ENCODE results near the gene MIEF1.

The MIEF1 gene
- 23.5 to 150 (median 94.9) reads per million in 3 experiments for total RNA-seq

DNA sequence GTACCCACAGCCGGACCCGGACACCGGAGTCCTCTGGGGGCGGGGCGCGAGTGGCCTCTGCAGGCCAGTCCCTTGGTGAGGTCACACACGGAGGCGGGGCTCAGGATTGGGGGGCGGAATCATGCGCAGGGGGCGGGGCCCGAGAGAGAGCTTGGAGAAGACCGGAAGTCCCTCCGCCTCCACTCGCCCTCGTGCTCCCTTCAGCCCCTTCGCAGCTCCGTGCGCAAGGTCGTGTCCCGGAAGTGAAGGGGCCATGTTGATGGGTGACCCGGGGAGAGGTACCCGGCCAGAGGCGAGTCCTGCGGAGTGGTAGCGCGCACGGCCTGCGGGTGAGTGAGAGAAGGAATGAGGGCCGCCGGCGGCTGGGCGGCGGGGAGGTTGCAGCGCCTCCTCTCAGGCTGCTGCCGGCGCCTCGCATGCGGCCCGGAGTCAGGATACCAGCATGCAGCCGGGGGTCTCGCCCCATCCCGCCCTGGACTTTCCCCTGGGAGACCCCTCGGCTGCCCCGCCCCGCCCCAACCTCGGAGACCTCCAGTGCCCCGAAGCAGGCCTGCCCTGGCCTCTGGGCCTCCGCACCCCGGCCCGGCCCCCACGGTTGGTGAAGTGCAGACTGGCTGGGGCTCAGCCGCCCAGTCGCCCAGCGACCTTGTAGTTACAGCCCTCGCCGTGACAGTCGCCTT lies at the start of gene MIEF1:
Gene MIEF1, plus strand, starts transcription at position 182 of the 680 bp plus-strand sequence. CDS start 9,005 bp downstream, outside the sequence.
- peak; percentile 78 for DNase-seq

DNA sequence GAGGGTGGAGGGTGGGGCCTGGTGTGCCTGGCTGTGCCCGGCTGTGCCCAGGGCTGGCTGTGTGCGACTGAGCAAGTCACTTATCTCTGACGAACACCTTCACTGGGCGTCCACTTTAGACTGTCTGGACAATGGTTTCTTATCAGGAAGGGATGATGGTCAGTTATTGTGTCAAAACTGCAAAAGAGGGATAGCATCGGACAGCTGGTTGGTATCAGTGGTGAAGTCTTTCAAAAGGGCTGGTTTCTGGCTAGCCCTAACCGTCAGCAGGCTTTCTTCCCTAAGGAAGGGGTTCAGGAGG lies 49.4 kb upstream of the MIEF1 start:
- no peak for DNase-seq

DNA sequence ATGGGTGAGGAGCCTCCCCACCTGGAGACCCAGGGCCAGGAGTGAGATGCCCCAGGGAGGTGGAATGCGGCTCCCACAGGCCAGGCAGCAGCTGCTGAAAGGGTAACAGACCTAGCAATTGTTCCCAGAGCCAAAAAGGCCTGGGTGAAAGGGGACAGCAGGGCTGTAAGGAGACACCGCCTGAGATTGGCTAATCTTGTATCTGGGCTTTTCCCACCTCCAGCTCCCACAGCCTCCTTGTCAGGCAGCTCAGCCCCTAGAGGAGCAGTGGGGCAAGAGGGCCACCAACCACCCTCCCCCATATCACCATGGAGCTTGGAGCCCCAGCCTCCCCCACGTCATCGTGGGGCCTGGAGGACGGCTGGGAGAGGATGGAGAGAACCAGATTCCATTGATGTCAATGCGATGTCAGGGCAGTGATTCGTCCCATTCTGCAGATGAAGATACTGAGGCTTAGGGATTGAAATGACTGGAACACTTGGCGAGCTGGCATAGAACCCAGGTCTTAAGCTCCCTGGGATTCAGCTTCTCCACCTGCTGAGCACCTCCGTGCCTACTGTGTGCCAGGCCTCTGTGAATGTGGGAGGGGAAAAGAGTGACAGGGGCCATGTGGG lies 48.2 kb upstream of the MIEF1 start:
- no peak for DNase-seq

DNA sequence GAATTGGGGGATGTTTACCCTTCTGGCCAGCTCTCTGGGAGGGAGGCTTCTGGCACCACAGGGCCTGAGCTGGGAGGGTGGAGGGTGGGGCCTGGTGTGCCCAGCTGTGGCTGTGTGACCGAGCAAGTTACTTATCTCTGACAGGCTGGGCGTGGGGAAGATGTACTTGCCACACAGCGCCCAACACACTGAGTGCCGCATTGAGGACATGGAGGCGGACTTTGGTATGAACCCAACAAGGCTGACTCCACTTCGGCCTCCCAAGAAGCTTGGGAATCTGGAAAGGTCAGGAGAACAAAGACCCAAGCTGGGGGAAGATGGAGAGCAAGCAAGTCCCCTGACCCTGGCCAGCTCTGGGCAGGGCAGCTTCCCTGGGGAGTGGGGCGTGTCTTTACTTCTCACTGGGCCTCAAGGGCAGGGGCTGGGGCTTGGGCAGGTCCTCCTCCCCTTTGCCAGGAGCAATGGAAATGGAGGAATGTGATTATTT lies 47.7 kb upstream of the MIEF1 start:
- no peak for DNase-seq

DNA sequence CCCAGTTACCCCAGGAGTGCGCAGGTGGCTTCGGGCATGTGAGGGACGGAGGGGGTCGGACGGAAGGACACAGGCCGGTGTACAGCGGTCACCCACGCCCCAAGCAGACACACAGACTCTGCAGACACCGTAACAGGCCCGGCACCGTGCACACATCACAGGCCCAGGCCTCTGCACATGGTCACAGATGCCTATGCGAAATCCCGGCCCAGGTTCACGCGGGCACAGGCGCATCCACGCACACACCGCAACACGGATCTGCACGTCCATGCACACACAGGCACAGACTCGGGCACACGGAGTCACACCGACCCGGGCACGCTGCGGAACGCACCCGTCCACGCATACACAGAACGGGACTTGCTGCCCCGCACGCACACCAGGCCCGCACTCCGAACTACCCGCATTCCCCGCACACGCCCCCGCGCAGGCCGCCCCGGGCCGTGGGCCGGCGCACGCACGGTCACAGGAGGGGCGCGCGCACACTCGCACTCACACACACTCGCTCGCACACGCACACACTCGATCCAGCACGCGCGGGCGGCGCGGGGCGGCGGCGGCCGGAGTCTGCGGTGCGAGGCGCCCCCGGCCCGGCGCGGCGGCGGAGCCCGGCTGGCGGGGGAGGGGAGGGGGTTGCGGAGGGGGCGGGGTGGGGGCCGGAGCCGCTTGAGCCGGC lies 45.4 kb upstream of the MIEF1 start, which contains the start of gene MGAT3:
Gene MGAT3, plus strand, starts transcription at position 491 of the 676 bp plus-strand sequence. CDS start 30,336 bp downstream, outside the sequence.
- DNase-seq: no peak

DNA sequence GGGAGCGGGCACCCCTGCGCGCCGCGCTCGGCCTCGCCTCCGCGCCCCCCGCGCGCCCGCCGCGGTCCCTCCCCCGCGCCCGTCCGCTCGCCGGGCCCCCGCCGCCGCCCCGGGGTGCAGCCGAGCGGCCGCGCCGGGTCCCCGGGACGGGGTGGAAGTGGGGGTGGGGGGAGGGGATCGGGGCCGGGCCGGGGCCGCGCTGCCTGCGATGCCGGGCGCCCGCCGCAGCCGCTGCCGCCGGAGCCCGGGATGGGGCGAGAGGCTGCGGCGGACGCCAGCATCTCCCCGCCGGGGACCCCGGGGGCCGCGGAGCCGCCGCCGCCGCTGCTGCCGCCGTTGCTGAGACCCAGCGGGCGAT lies 44.9 kb upstream of the MIEF1 start:
- DNase-seq: no peak

DNA sequence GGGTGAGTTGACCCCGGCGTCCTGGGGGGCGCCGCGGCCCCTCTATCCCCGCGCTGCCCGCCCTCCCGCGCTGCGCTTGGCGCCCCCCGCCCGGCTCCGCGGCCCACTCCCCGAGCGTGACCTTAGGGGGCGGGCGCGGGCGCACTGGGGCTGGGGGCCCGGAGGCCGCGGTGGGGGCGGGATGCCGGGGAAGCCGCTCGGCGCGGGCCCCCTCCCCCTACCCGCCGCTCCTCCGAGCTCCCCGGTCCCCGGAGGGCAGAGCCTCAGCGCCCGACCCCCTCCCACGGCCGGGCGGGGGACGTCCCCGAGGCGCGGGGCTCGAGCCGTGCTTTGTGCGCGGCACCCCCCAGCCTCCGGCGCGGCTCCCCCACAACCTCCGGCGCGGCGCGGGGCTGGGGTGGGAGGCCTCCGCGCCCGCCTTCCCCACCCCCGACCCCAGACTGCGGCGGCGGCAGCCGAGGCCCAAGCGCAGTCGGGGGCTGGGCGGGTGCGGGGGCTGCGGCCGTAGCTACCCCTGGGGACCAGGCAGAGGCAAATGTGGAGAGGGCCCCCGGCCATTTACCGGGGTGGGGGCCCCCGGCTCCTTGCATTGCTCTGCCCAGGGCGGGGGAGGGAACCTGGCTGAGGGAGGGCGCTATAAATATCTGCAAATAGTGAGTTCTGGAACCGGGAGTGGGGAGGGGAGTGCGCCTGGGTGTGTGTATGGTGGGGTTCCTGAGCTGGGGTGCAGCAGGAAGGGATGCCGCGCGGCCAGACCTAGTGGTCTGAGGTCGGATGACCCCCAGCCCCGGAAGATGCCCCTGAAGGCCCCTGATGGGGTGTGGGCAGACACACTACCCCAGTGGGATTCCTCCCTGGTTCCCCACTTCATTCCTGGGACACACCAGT lies 44.3 kb upstream of the MIEF1 start:
- DNase-seq: no peak

DNA sequence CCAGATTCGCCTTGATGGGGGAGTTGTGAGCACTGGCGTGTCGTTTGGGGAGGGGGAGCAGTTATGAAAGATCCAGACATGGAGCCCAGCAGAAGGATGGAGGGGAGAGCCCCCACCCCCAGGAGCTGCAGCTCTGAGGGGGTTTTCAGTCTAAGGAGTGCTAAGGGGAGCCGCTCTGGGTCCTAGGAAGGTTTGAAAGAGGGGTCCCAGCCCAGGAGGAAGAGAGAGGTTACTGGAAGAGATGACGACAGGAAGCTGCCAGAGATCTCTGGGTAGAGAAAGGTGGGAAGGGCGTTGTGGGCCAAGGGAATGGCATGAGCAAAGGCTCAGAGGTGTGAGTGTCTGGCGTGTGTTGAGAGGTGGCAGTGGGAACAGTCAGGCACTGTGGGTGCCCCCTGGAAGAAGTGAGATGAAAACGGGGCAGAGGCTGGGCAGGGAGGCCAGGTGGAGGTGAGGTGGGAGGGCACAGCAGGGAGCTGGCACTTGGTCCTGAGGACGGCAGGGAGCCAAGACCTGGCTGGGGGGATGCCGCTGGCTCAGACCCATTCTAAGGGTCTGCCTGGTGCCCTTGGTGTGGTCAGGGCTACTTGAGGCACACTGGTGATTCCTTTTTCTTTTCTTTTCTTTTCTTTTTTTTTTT lies 43.5 kb upstream of the MIEF1 start:
- no peak for DNase-seq

DNA sequence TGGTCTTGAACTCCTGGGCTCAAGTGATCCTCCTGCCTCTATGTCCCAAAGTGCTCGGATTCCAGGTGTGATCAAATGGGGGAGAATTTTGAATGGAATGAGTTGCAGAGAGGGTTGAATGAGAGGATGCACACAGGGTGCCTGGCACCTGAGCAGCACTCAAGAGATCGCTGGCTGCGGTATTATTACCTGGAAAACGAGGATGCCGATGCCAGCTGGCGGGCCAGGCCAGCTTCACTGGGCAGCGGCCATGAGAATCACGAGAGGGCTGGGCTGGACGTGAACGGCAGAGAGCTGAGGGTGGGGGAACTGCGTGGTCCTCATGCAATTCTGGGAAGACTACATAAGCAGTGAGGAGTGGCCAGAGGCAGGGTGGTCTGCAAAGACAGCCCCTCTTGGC lies 42.4 kb upstream of the MIEF1 start:
- no peak for DNase-seq

DNA sequence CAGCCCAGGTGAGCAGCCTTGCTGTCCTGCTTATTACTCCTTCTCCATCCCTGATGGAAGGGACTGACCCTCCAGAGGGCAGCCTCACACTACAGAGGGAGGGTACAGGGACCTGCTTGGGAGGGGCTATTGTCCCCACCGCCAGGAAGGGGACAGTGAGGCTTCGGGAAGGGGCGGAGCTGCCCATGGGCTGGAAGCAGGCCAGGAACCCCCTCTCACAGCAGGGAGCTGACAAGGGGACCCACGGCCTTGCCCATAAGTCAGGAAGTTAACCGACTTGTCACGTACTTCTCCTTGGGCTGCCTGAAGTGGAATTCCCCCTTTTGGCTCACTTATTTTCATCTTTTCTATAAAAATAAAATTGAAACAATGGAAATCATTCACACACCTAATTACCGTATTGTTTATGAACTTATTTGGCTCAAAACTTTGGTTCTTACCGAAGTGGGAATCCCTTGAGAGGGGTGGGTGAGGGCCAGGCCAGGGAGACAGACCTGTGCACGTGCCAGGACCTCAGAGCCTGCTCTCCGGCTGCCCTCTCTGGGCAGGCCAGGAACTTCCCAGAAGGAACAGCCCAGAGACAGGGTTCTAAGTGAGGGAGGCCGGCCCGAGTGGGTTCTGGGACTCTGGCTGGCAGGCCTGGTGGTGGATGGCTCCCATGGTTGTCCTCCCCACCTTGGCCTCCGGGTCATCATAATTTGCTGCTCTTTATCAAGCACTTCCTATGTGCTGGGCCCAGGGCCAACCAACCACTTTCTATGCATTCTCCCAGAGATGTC lies 39.5 kb upstream of the MIEF1 start:
- DNase-seq: no peak

DNA sequence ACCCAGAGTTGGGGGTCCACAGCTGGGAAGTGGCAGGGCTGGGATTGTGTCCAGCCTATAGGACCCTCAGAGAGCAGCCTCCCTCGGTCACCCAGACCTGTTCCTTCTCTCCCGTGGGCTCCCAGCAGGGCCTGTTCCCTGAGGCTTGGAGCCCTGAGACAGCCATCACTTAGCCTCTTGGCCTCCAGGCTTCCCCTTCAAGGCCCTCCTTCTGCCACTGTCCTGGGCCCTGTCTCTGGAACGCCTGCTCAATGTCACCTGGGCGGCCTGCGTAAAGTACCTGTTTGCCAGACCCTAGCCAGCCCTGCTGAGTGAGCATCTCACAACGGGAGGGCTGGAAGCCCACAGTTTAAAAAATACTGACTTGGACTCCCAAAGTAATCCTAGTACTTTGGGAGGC lies 38.8 kb upstream of the MIEF1 start:
- no peak for DNase-seq

DNA sequence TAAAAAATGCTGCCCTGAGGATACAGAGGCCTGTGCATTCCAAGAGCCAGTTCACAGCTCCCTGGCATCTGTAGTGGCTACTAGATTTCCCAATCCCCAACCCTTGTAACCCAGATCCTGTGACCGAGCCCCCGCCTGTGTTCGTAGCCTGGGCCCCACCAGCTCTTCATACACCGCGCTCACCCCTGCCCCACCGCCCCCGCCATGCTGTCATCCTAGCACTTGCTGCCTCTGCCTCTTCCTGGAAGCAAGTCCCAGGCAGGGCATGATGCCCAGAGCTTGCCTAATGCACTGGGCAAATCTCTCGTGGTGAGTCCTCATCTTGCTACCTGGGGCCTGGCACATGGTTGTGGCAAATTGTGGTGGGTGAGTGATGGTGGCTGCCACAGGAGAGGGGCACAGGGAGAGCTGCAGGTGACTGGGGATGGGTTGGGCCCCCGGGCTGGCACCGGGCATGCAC lies 38.1 kb upstream of the MIEF1 start:
- DNase-seq: no peak

DNA sequence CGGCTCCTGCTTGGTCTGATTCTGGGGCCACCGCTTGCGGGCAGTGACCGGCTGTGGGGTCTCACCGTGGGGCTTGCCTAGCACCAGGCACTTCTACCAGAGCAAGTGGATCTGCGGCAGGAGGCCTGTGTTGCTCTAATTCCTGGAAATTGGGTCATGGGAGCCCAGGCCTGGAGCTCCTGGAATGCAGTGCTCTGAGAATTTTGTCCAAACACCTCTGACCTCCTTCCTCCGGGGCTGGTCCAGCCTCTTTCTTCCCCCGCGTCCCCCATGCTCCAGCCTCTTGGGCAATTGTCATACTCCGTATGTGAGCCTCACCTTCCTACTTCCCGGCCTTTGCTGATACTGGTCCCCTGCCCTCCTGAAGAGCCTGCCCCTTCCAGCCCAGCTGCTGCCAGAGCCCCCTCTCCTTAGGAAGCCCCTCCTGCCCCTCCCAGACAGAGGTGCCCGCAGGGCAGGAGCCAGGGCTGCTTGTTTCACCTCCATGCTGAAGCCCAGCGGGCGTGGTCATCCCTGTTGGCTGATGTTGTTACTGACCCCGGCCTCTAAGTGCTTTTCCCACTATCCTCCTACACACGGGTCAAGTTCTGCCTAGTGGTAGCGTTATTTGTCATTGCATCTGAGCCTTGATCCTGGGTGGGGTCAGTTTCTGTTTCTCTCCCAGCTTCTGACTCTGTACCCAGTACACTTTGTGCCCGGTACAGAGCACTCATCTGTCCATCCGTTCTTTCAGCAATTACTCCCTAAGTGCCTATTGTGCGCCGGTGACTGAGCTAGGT lies 35.7 kb upstream of the MIEF1 start:
- DNase-seq: no peak

DNA sequence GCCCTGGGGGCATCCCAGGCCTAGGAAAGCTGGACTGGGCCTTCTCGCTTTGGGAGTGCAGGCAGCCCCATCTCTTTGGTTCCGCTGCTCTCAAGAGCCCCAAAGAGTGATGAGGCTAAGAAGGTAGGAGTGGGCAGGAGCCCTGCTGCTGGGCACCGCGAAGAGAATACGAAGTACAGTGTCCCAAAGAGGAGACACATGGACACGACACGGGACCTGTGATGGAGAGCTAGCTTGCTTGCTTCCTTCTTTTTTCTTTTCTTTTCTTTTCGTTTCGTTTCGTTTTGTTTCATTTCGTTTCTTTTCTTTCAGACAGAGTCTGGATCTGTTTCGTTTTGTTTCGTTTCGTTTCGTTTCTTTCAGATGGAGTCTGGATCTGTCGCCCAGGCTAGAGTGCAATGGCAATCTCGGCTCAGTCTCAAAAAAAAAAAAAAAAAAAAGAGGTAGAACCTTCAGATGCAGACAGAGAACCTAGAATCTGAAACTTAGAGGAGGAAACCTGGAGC lies 34.6 kb upstream of the MIEF1 start:
- no peak for DNase-seq

DNA sequence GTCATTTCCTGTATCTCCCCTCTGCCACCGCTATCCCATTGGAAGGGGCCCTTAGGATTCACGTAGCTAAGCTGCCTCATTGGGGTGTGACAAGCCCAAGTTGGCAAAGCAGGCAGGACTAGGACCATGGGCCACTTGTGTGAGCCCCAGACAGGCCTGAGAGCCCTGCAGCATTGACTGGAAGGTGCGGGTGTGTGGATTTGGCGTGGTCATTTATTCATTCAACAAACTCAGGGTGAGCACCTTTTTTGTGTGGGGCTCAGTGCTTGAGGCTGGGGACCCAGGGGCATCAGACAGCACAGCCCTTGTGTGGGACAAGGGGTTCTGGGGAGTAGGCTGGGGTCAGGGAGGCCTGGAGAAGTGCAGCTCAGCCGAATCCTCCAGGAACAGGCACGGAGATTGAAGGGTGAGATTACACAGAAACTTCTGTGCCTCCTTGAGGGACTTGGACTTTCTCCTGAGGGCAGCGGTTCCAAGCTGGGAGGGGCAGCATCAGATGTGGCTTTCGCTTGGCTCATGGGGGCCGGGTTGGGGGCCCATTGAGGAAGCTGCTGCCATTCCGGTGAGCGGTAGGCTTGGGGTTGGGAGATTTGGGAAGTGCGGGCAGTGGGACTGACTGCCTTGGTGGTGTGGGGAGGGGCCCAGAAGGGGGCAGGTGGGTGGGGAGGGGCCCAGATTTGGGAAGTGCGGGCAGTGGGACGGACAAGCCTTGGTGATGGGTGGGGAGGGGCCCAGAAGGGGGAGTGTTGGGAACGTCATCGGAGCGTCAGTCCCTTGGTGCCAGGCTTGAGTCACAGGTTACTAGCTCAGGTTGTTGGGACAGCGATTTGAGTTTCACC lies 33.4 kb upstream of the MIEF1 start:
- DNase-seq: no peak

DNA sequence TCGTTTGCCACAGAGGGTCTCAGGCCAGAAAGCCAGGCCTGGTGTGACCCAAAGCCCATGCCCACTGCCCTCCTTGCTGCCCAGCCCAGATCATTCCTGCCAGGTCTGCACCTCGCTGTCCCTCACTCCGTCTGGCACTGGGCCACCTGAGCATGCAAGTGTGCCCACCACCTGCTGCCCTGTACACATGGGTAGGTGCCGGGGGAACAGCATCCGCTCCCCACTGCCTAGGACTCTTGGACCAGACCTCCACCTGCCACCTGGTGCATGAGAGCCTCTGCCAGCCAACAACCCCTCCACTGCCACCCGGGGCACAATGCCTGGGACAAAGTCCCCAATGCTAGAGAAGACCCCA lies 32.8 kb upstream of the MIEF1 start:
- no peak for DNase-seq

DNA sequence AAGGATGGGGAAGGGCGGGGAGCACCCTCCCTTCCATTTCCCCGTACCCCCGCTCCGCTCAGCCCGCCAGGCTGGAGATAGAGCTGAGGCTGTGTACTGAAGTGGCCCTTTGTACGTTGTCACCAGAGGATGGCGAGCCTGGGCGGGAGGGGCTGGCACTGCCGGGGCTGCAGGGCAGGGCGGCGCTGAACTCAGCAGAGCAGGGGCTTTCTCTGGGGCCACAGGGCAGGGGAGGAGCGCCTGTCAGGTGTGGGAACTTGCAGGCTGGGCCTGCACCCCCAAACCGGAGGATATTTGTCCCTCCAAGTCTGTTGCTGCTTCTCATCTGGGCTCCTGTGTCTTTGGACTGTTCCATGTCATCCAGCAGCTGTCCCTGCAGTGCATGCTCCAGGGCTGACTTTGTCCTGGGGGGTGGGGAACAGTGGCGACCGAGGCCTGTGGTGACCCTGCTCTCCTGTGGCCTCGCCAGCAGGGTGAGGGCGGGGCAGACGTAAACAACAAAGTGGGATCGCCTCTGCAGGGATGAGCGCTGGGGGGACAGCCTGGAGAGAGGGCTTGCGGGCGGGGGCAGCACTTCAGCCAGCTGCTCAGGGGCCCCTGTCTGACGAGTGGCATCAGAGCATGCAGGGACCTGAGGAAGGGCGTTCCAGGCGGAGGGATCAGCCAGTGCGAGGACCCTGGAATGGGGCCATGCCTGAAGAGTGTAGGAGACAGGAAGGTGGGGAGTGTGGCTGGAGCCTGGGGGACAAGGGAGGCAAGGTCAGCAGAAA lies 32.2 kb upstream of the MIEF1 start:
- no peak for DNase-seq

DNA sequence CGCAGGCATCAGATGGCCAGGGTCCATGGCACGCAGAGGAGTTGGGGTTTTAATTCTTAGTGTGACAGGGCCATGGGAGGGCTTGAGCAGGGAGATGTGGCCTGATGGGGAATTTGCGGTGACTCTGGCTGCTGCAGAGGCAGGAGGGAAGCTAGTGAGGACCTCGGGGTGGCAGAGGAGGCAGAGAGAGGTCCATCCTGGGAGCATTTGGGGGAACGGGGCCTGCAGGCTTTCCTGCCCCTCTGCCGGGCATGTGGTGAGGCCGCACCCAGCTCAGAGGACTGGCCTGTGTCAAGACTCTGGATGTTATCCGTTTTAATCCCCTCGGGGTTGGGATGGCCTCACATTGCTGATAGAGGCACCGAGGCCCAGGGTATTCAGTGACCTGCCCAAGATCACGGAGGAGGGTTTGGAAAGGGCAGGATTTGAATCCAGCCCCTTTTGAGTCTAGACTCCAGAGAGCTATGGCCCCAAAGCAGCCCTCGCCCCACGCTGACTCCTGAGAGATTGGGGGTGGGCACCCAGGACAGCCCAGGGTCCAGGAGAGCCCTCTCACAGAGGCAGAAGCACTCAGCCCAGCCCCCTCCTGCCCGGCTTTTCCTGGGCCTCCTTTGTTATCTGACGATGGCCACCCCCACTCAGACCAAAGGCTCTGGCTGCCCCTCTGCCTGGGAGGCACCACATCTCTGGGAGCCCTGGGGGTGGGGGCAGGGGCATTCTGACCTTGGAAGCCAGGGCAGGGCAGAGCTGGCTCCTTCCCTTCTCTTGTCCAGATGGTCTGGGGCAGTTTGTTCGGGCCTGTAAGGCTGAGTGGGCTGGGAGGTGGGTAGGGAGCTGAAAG lies 31.4 kb upstream of the MIEF1 start:
- DNase-seq: no peak
